Epidermal melanocyte (primary cell): ENCODE measurements around the gene JSRP1.
A peak's percentile ranks its signal among the peaks of the same experiment; 100 is the strongest.
"Not testable (repeated sequence)": the region's sequence is repeated elsewhere in the genome, so short reads cannot be mapped to it uniquely, and the experiment has no call there.

Experiments
- DNase-seq: peaks from one replicate; pipeline ENCODE4 v3.0.0; 2011; ENCODE audit warnings: low spot score; ENCODE audit not compliant: insufficient read length

Gene JSRP1

DNA sequence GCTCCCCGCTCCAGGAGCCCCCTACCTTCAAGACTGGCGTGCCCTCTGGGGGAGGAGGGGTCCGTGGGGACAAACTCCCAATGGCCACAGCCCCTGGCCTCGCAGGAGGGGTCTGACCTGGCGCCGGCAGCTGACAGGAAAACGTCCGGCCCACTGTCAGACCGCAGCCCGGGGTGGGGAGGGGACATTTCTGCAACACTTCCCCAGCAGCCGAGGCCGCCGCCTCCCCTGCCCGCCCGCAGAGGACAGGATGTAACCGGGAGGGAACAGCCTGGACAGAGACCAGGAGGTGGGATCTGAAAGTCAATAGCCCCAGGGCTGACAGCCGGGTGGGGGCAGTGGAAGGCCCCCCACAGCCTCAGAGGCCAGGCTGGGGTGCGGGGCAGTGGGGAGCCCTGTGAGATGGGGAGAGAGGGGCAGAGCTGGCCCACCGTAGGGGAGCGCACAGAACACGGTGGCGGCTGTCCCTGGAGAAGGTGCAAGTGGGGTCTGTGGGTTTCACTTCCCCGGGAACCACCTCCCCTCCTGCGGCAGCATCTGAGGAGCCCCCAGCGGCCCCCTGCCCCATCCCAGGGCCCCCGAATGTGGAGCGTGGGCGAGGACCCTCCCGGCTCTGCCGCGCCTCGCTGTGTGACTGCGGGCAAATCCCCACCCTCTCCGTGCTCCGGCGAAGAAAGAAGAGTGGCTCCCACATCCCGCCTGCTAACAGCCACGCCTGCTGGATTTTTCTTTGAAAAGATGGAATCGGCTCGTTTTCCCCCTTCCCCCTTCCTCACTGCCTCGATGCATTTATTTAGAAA, 26.0 kb upstream of the JSRP1 start, which contains the start of gene PEAK3:
TSS of gene PEAK3 (minus strand) at position 114 of the 800 bp plus-strand sequence. CDS start 1,244 bp downstream, outside the sequence.
- no peak for DNase-seq

DNA sequence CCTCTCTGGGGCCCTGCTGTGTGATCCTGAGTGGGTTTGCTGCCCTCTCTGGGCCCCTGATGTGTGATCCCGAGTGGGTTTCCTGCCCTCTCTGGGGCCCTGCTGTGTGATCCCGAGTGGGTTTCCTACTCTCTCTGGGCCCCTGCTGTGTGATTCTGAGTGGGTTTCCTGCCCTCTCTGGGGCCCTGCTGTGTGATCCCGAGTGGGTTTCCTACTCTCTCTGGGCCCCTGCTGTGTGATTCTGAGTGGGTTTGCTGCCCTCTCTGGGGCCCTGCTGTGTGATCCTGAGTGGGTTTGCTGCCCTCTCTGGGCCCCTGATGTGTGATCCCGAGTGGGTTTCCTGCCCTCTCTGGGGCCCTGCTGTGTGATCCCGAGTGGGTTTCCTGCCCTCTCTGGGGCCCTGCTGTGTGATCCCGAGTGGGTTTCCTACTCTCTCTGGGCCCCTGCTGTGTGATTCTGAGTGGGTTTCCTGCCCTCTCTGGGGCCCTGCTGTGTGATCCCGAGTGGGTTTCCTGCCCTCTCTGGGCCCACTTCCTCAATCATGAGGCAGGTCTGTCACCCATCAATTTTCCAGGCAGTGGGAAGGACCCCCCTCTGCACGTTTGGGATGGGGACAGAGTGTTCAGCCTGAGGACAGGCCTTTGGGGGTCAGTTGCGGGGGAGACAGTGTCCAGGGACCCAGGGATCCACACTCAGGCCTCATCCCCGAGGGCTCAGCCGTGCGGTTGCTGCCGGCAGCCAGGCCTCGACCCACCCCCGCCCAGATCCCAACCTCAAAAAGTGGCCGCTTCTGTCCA, 25.2 kb upstream of the JSRP1 start:
- not testable (repeated sequence) for DNase-seq

DNA sequence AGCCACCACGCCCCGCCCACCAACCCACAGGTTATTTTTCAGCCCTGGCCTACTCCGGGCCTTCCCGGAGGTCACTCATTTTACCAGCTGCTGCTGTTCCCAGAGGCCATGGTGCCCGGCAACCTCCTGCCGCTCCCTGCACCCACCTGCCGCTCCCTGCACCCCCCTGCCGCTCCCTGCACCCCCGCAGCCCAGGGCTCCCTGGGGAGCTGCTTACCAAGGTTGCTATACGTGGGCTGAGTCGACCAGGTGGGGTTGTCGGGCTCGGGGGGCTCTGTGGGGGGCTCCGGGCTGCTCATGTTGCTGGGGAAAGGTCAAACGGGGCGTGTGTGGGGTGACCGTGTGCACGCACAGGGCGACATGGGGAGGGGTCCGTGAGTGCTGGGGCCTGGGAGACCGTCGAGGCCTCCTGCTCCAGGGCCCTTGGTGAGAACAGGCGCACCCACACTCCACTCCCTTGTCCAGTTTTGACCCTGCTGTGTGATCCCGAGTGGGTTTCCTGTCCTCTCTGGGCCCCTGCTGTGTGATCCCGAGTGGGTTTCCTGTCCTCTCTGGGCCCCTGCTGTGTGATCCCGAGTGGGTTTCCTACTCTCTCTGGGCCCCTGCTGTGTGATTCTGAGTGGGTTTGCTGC, 24.5 kb upstream of the JSRP1 start:
- DNase-seq, result no peak

DNA sequence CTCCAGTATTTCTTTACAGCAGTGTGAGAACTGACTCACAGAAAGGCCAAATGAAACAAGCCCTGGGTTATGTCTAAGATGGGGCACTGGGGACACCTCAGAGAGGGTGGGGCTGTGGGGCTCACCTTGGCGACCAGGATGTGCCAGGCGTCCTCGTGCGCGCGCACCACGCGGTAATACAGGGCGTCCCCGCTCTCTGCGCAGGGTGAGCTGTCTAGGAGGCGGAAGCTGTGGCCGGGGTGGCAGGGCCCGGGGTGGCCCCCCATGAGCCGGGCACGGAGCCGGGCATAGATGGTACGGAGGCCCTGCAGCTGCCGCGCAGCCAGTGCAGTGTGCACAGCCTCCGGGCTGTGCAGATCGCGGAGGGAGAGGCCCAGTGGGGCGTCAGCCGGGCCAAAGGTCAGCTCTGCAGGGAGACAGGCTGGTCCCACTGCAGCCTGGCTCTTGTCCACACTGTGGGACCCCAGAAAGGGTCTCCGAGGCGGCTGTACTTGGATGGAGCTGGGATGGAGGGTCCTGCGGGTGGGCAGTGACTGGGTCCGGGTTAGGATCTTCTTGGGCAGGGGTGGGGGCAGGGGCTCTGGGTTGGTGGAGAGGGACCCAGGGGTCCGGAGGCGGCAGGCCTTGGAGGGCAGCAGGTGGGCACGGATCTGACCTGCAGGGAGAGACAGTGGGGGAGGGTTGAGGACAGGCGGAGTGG, 22.4 kb upstream of the JSRP1 start:
- no peak for DNase-seq

DNA sequence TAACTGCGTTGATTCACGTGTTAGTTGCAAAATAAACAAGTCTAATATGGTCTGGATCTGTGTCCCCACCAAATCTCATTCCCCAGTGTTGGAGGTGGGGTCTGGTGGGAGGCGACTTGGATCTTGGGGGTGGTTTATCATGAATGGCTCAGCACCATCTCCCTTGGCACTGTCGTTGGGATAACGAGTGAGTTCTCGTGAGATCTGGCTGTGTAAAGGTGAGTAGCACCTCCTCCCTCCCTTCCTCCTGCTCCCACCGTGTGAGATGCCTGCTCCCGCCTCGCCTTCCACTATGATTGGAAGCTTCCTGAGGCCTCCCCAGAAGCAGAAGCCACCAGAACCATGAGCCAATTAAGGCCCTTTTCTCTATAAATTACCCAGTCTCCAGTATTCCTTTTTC, 20.9 kb upstream of the JSRP1 start:
- DNase-seq, result no peak

DNA sequence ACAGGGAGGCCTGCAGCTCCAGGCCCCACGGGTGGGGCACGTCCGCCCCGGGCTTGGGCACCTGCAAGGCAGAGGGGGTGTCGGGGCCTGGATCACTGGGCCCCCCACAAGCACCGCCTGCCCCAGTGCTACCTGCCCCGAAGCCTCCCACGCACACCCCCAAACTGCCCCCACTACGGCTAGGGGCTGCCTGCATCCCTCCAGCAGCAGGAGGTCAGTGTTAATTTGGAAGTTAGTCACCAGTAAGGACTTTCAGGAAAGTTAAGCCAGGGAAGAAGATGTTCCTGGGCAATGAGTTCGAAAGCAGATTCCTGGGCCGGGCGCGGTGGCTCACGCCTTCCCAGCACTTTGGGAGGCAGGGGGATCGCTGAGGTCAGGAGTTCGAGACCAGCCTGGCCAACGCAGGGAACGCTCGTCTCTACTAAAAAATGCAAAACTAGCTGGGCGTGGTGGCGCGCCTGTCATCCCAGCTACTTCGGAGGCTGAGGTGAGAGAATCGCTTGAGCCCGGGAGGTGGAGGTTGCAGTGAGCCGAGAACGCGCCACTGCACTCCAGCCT, 20.3 kb upstream of the JSRP1 start:
- DNase-seq, result no peak

DNA sequence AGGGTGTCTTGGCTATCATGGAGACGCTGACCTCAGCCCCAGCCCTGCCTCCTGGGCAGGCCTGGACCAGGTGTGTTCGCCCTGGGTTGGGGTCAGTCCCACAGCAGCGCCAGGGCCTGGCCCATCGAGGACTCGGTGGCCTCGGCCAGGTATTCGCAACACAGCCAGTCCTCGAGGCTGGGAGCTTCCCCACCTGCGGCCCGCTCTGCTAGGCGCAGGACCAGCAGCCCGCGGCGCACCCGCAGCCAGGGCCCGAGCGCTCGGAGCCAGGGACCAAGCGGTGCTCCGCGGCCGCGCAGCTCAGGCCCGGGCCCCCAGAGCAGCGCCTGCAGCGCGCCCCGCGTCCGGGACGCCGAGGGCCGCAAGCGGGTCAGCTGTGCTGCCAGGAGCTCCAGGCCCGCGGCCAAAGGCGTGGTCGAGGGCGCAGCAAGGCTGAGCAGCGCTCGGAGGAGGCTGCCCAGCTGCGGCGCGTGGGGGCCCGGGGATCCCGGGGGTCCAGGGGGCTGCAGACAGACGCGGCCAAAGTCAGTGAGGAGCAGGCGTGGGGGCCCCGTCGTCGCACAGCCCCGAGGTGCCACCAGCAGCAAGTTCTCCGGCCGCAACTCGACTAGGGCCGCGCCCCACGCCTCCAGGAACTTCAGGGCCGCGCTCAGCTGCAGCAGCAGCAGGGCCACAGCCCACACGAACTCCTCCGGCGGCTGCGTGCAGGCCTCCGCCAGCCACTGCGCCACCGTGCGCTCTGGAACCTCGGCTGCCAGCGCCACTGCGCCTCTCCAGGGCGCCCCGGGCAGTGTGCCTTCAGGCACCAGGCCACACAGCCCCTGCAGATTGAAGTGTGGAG, 19.6 kb upstream of the JSRP1 start:
- no peak for DNase-seq

DNA sequence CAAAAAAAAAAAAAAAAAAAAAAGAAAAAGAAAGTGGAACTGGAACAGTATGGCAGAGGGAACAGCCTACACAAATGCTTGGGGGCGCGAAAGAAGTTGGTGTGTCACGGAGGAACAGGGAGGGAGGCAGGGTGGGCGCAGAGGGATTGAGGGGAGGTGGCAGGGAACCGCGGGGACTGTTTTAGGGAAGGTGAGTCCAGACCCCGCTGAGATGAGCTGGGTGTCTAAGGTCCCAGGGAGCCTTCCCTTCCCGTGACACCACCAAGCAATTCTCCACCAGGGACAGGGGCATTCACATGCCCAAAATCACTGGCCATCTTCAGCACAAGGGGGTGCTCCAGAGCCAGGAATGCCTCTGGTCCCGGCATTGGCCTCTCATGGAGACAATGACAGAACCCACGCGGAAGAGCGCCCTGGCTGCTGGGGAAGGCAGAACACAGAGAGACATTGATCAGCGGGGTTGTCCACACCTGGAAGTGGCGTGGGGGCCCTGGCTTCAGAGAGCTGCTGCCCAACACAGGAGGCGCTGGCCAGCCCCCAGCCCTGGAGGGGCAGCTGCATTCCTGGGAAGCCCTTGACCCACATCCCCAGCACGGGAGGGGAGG, 18.8 kb upstream of the JSRP1 start:
- no peak for DNase-seq

DNA sequence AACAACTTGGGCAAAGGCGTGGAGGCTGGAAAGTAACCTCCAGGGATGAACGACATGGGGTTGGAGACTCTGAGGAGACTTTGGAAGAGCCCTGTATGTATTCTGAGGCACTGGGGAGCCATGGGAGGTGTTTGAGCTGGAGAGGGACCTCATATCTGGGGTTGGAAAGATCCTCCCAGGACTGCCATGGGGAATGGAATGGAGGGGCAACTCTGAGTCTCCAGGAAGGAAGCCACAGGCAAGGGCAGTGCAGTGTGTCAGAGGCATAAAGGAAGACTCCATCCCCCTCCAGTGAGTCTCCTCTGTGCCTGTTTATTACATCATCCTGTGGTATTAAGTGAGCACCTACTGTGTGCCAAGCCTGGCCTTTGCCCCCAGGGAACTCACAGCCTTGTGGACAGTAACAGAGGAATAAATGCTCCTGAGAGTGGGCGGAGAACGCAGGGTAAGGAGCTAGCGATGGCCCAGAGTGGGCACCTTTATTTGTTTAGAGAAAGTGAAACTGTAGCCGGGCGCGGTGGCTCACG, 18.0 kb upstream of the JSRP1 start:
- DNase-seq, result no peak

DNA sequence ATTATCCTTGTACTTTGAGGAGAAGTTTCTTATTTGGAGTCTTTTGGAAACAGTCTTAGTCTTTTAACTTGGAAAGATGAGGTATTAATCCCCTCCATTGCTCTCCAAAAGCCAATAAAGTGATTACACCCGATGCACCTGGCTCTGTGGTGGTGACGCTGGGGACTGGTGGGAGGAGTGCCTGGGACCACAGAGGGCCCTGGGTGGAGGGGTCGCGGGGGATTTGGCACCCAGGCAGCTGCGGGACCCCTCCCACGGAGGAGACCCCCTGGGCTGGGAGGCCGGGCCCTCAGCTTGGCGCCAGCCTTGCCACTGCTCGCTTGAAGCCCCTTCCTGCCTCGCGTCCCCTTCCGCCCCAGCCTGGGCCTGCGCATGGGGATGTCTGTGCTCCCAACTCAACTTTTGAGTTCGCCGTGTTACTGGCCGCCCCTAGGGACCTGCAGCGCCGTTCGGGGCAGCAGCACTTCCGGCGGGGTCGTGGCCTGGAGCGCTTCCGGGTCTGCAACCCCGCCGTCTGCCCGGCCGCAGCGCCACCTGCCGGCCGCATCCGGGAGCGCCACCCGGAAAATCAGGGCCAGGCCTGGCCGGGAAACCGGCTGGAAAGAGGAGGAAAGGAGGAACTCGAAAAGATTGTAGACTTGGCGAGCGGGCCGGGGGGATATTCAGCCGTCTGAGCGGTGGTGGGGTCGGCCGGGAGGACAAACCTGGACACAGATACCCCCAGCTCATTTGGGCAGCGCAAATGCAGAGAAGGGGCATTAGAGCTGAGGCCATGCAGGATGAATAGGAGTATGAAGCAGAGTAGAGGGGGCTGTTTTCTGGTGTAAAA, 17.4 kb upstream of the JSRP1 start:
- DNase-seq, result peak; percentile 98

DNA sequence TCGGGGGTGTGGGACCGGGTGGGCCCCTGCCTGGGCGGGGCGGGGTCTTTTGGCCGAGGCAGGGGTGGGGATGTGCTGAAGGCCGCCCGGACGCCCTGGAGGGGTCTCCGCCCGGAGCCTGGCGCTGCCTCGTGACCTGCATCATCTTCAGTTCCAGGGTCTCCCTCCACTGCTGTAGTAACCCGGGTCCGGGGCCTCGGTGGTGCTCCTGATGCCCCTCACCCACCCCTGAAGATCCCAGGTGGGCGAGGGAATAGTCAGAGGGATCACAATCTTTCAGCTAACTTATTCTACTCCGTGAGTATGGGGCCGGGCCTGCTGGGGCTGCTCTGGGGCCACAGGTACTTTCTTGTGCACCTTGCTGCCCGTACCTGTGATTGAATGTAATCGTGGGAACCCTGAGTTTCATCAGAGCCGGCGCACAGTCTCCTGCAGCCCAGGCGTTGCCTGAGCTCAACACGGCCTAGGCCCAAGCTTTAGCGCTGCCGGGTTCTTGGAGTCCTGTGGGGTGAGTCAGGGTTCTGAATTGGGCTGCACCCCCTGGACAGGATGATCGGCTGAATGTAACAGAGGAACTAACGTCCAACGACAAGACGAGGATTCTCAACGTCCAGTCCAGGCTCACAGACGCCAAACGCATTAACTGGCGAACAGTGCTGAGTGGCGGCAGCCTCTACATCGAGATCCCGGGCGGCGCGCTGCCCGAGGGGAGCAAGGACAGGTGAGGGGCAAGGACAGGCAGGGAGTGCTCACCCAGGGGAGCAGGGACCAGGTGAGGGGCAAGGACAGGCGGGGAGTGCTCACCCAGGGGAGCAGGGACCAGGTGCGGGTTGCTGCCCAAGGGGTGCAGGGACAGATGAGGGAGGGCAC, 15.3 kb upstream of the JSRP1 start:
- DNase-seq, result no peak

DNA sequence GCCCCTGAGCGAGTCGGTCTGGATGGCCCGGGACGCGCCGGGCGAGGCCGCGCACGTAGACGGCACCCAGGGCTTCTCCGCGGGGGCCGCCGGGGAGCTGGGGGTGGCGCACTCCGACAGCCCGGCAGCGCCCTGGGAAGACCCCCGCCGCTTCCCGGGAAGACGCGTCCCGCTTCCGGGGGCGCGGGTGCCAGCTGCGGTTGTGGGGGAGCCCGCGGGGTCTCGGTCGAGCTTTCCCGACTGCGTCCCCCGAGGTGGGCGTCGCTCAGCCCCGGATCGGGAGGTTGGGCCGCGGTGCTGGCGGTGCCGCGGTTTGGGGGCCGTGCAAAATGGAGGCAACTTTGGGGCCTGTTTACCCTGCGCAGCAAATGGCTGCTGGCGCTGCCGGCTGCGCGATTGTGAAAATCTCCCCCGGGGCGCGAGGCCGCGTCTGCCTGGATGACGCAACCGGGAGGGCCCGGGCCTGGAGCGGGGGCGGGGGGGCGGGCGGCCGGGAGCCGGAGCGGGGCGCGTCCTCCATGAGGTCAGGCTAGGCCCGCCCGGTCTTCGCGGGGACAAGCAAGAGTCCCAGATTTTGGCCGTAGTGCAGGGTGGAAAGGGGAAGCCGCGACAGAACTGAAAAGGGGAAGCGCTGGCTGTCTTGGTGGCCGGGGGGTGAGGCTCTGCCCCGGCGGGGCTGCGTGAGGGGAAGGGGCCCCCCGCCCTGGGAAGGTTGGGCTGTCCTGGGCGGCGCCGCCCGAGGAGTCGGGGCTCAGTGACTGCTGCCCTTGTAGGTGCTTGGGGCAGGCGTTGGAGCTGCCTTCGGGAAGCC, 14.4 kb upstream of the JSRP1 start:
- DNase-seq, result peak; percentile 94

DNA sequence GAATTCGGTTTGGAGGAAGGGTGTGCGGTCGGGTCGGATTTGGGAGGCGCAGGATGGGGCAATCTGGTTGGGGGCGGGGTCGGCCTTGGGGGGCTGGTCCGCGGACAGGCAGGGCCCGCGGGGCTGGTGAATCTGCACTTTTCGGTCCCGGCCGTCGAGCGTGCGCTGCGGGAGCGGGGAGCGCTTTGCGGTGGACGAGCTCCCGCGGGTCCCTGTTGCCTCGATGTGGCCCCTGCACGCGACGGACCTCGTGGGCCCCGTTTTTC, 13.9 kb upstream of the JSRP1 start:
- no peak for DNase-seq

DNA sequence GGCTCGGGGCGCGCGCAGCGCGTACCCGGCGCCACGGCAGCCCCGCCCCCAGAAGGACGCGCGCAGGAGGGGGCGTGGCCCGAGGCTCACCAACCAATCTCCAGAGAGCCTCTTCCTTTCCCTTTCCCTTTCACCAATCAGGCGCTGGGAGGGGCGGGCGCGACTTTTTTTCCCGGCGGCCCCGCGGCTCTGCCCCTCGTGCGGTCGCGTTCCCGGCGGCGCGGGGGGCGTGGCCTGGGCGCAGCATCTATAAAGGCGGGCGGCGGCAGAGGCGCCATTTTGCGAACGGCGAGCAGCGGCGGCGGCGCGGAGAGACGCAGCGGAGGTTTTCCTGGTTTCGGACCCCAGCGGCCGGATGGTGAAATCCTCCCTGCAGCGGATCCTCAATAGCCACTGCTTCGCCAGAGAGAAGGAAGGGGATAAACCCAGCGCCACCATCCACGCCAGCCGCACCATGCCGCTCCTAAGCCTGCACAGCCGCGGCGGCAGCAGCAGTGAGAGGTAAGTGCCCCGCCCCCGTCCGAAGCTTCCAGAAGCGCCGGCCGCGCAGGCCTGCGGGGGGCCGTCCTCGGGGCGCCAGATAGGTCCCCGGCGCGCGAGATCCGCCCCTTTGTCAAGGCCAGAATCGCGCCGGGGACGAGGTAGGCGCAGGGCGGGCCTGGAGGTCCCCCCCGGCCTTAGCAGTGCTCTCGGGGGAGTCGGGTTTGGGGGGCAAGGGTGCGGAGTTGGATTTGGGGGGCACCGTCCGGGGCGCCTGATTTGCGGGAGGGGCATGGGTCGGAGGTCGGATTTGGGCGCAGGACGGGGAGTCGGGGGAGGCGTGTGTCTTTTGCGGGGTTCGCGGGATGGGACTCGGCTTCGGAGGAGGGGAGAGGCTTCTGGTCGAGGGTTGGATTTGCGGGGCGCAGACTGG, 13.3 kb upstream of the JSRP1 start:
- peak; percentile 100 for DNase-seq

DNA sequence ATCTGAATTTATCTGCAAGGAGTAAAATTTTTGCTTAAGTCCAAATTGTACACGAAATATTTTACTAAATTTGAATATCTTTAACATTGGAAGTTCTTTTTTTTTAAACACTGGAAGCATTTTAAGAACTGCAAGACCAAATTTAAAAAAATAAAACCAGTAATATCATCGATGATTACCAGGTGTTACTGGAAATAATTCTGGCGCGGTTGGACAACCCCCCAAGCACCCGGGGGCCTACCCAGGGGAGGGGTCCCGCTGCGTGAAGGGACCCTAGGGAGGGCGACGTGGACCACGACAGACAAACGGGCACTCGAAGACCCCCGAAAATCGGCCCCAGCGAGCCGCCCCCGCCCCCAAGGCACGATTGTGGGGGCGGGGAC, 12.6 kb upstream of the JSRP1 start:
- DNase-seq, result no peak

DNA sequence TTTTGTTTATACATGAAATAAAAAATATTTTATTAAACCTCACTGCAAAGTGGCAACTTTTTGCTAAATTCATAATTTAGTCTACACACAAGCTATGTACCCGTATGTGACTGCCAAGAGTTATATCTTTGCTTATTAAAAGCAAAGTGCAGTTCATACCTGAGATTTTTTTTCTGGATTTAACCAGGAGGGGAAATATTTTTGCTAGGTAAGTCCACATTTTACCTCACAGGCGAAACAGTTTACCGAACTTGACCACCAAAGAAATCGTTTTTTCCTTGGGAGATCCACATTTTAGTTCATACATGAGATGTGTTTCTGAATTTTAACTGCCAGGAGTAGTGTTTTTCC, 12.2 kb upstream of the JSRP1 start:
- DNase-seq, result no peak
